GM23248 (cell line): Measurements from ENCODE around the gene PHIP.

Experiments
- EZH2 ChIP-seq: fragments of 200-600 bp; sonication (generic); IDR thresholded peaks from 2 replicates; pipeline ENCODE4 v1.6.1; 2018; ENCODE audit warnings: antibody characterized with exemption, mild to moderate bottlenecking; ENCODE audit not compliant: insufficient read depth, poor library complexity, severe bottlenecking
- EZH2phosphoT487 ChIP-seq: fragments of 200-600 bp; sonication (generic); IDR thresholded peaks from 2 replicates; pipeline ENCODE4 v1.6.1; 2018; ENCODE audit warnings: antibody characterized with exemption, moderate library complexity, mild to moderate bottlenecking, low read depth; ENCODE audit not compliant: insufficient read depth

- no peak for TF ChIP-seq EZH2phosphoT487
- no peak for TF ChIP-seq EZH2
These were observed 84.1 kb downstream of the PHIP start for GRCh38 chr6:78993955-78994354.
